ENCODE measurements around the gene GPR39. TPM values are rescaled to one million over a fixed set of nuclear protein-coding genes. Genes with fewer than 3 reads are reported as not detected.

GPR39 gene
- total RNA-seq, 1 experiment from 2014 or later = 0.50 TPM

GRCh38 chr2:132568656-132569055 is 152.1 kb downstream of the GPR39 start:
- H3K79me1 ChIP-seq (ENCODE audit: insufficient read depth, low read depth, low read length, poor library complexity, severe bottlenecking) = no peaks in the 10 kb centered on the region
- no peaks in the 10 kb centered on the region for H3K23me2 ChIP-seq (ENCODE audit: insufficient read length, low read depth, low read length, poor library complexity, severe bottlenecking)
- no peak overlapping the region for H2BK15ac ChIP-seq (ENCODE audit: low read depth, low read length)
- H3T11ph ChIP-seq (ENCODE audit: low read length) = no peak overlapping the region
- no peaks in the 10 kb centered on the region for H3K79me2 ChIP-seq (ENCODE audit: insufficient read depth, low read length)
- H4K91ac ChIP-seq (ENCODE audit: insufficient read length, low read depth, low read length) = no peak overlapping the region
- no peak overlapping the region for H2BK120ac ChIP-seq (ENCODE audit: low read depth, low read length, poor library complexity, severe bottlenecking)
- H3K23ac ChIP-seq (ENCODE audit: insufficient read length, low read depth, low read length) = no peak overlapping the region
- H3K4me1 Mint-ChIP-seq = no peaks in the 10 kb centered on the region
- no peaks in the 10 kb centered on the region for H3K4me1 ChIP-seq (ENCODE audit: insufficient read depth, low read length)
- no peak overlapping the region for H2BK12ac ChIP-seq (ENCODE audit: insufficient read length, low read depth, low read length)
- H3K14ac ChIP-seq (ENCODE audit: insufficient read depth, low read length) = no peak overlapping the region
- no peak overlapping the region for H2BK5ac ChIP-seq (ENCODE audit: insufficient read length, low read length)
- H2BK20ac ChIP-seq (ENCODE audit: low read depth, low read length, poor library complexity, severe bottlenecking) = no peak overlapping the region
- H3K27me3 Mint-ChIP-seq (ENCODE audit: low read depth) = peaks cover 3% of the 10 kb centered on the region
- H3K18ac ChIP-seq (ENCODE audit: insufficient read length, low read depth, low read length) = no peak overlapping the region
- no peaks in the 10 kb centered on the region for H4K20me1 ChIP-seq (ENCODE audit: control insufficient read depth, insufficient read depth, insufficient read length)
- no peaks in the 10 kb centered on the region for H3K27me3 ChIP-seq (ENCODE audit: insufficient read depth, low read length)
- H3K9ac ChIP-seq (ENCODE audit: extremely low read depth, insufficient read length, low read length) = no peak overlapping the region
- TF ChIP-seq CTCF (conservative IDR thresholded peaks at IDR 0.05) = no peak
- H4K8ac ChIP-seq (replicated peaks; ENCODE audit: insufficient read length, low read depth, low read length) = no peak overlapping the region
- H3K36me3 Mint-ChIP-seq (ENCODE audit: insufficient read depth in 1 of 3, low read depth in 3 of 3) = no peaks in the 10 kb centered on the region
- no peak overlapping the region for H4K5ac ChIP-seq (ENCODE audit: insufficient read length, low read depth, low read length)
- H3K4ac ChIP-seq (ENCODE audit: low read depth, low read length) = no peak overlapping the region
- no peak overlapping the region for H3K27ac Mint-ChIP-seq
- no peaks in the 10 kb centered on the region for H3K9me3 Mint-ChIP-seq
- no peak for DNase-seq
- no peaks in the 10 kb centered on the region for H3K9me3 ChIP-seq (ENCODE audit: control insufficient read depth, low read depth, low read length)
- no peak overlapping the region for H2AK5ac ChIP-seq (ENCODE audit: insufficient read length, low read length)
- H3K4me3 Mint-ChIP-seq = no peak overlapping the region
- no peak overlapping the region for H3K4me2 ChIP-seq (ENCODE audit: insufficient read depth, insufficient read length, low read length)
- H3K27ac ChIP-seq (ENCODE audit: insufficient read length, low read depth, low read length) = no peak overlapping the region
- no CpG with 5 or more reads among the region's 3 CpGs for WGBS (ENCODE audit: extremely low coverage, insufficient read length, low lambda C conversion rate)
- no peak overlapping the region for H3K56ac ChIP-seq (ENCODE audit: insufficient read length, low read depth, low read length)
- no peak overlapping the region for H2AFZ ChIP-seq (ENCODE audit: low read length)

All from H9 (cell line).